SU-DHL-6 (cell line): ENCODE data around the gene MND1.

Experiments used
- EZH2phosphoT487 ChIP-seq: fragments of 200-600 bp; sonication (generic), shearing (Covaris generic); conservative IDR thresholded peaks from 2 replicates; pipeline ENCODE4 v1.6.1; 2018; ENCODE audit warnings: mild to moderate bottlenecking, antibody characterized with exemption, low read length, moderate library complexity, mixed read lengths
- TF ChIP-seq, protein P1 (sequence below): fragments of 200-600 bp; sonication (generic); IDR thresholded peaks from one replicate; pipeline ENCODE4 v1.5.1; 2017; ENCODE audit warnings: antibody characterized with exemption, mild to moderate bottlenecking, low read length, moderate library complexity; ENCODE audit not compliant: insufficient read depth, poor library complexity, severe bottlenecking

DNA sequence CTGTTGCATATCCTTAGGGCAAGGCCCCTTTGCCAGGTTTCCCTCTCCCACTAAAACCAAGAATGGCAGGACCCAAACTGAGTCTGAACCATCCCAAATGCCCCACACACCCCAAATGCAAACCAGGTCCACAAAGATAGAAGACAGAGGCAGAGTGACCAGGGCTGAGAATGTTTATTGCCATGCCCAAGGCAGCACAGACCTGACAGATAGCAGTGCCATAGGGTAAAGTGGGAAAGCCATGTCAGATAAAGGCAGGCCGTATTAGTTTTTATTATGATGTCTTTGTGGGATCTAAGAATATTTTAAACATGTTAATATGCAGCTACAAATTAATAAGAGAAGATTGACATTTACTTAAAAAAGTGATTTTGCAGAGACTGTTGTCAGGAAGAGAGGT is 29.6 kb upstream of the MND1 start:
- TF ChIP-seq, protein P1, sequence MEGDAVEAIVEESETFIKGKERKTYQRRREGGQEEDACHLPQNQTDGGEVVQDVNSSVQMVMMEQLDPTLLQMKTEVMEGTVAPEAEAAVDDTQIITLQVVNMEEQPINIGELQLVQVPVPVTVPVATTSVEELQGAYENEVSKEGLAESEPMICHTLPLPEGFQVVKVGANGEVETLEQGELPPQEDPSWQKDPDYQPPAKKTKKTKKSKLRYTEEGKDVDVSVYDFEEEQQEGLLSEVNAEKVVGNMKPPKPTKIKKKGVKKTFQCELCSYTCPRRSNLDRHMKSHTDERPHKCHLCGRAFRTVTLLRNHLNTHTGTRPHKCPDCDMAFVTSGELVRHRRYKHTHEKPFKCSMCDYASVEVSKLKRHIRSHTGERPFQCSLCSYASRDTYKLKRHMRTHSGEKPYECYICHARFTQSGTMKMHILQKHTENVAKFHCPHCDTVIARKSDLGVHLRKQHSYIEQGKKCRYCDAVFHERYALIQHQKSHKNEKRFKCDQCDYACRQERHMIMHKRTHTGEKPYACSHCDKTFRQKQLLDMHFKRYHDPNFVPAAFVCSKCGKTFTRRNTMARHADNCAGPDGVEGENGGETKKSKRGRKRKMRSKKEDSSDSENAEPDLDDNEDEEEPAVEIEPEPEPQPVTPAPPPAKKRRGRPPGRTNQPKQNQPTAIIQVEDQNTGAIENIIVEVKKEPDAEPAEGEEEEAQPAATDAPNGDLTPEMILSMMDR: no peak
- no peak for TF ChIP-seq EZH2phosphoT487
